ENCODE data around the gene ZMAT1. TPM values are rescaled to one million over a fixed set of nuclear protein-coding genes. Genes with fewer than 3 reads are reported as not detected.
"Not testable (repeated sequence)": the region's sequence is repeated elsewhere in the genome, so short reads cannot be mapped to it uniquely, and the experiment has no call there.

The ZMAT1 gene
- total RNA-seq, result 1 to 10 TPM in 3 of 4 donors, under 1 TPM in 1; 0.71 to 2.3 (median 1.4) TPM
- polyA plus RNA-seq, result 1 to 10 TPM in 1 of 3 donors, under 1 TPM in 2; 0.60 to 1.1 (median 0.90) TPM
- long read RNA-seq, donor 1, result 0 reads
- long read RNA-seq, donor 2, partial matches to known transcripts, result 0 of 2 reads
- long read RNA-seq, donor 2, other reads (novel, unspliced or antisense), result 2 of 2 reads

- intact Hi-C loops (cut with DNase I), result no loop called here
- H3K9me3 ChIP-seq, result no peaks in the 10 kb centered on the region
- H3K27me3 ChIP-seq (ENCODE audit: insufficient read depth in 3 of 3, low read length in 2 of 3), result no peaks in the 10 kb centered on the region
- 0 to 32% (median 1%) methylated on average over 16 to 62 of the region's 74 CpGs for WGBS, 3 donors
- no peaks in the 10 kb centered on the region for H3K4me1 ChIP-seq
- peak within 1 kb of the TSS; percentile 73 for H3K4me3 ChIP-seq
- DNase-seq (peak; percentile 93 to 96), ATAC-seq (peak; percentile 92 to 99 (median 96))
- H3K27ac ChIP-seq, result peak within 1 kb of the TSS; percentile 88
- no peaks in the 10 kb centered on the region for H3K36me3 ChIP-seq (ENCODE audit: insufficient read depth in 1 of 2, low read depth in 1 of 2)
- no peak for TF ChIP-seq CTCF (IDR thresholded peaks at IDR 0.05)
Measured at GRCh38 chrX:101931488-101932248, at the start of gene ZMAT1. Gene ZMAT1 (minus strand): TSS chrX:101932027. CDS start chrX:101932008, 19 bp downstream.

- H3K9me3 ChIP-seq, result peaks cover 9% of the 10 kb centered on the region
- intact Hi-C loops (cut with DNase I), result no loop called here
- no peak for DNase-seq
- H3K36me3 ChIP-seq (ENCODE audit: insufficient read depth in 1 of 2, low read depth in 1 of 2), result no peaks in the 10 kb centered on the region
- TF ChIP-seq CTCF (IDR thresholded peaks at IDR 0.05), result no peak
- H3K4me3 ChIP-seq, result no peak overlapping the region
- H3K27ac ChIP-seq, result no peak overlapping the region
- ATAC-seq, result no peak
- no peaks in the 10 kb centered on the region for H3K4me1 ChIP-seq
- no peaks in the 10 kb centered on the region for H3K27me3 ChIP-seq (ENCODE audit: insufficient read depth in 3 of 3, low read length in 2 of 3)
Measured at GRCh38 chrX:101977106-101977505, 45.3 kb upstream of the ZMAT1 start.

- no peak overlapping the region for H3K27ac ChIP-seq
- intact Hi-C loops (cut with DNase I), result no loop called here
- ATAC-seq (no peak), DNase-seq (no peak)
- no peaks in the 10 kb centered on the region for H3K4me1 ChIP-seq
- no peaks in the 10 kb centered on the region for H3K27me3 ChIP-seq (ENCODE audit: insufficient read depth in 3 of 3, low read length in 2 of 3)
- peaks cover 9% of the 10 kb centered on the region for H3K9me3 ChIP-seq
- no peak overlapping the region for H3K4me3 ChIP-seq
- H3K36me3 ChIP-seq (ENCODE audit: insufficient read depth in 1 of 2, low read depth in 1 of 2), result no peaks in the 10 kb centered on the region
- no peak for TF ChIP-seq CTCF (IDR thresholded peaks at IDR 0.05)
Measured at GRCh38 chrX:101973066-101973465, 41.2 kb upstream of the ZMAT1 start.

GRCh38 chrX:101964923-101965539 is 33.2 kb upstream of the ZMAT1 start:
- 47 to 100% (median 54%) methylated on average over 1 to 2 of the region's 2 CpGs for WGBS, 3 donors
- H3K9me3 ChIP-seq; H3K4me1 ChIP-seq; H3K27me3 ChIP-seq (ENCODE audit: insufficient read depth in 3 of 3, low read length in 2 of 3); H3K36me3 ChIP-seq (ENCODE audit: insufficient read depth in 1 of 2, low read depth in 1 of 2); H3K27ac ChIP-seq; intact Hi-C loops (cut with DNase I); H3K4me3 ChIP-seq; DNase-seq; ATAC-seq: not testable (repeated sequence)

- H3K27ac ChIP-seq, result no peak overlapping the region
- 14 to 22% (median 17%) methylated on average over 1 of the region's 1 CpG for WGBS, 3 donors
- no peaks in the 10 kb centered on the region for H3K9me3 ChIP-seq
- TF ChIP-seq CTCF (IDR thresholded peaks at IDR 0.05), result no peak
- H3K4me3 ChIP-seq, result no peak overlapping the region
- no peaks in the 10 kb centered on the region for H3K4me1 ChIP-seq
- DNase-seq (no peak), ATAC-seq (no peak)
- no peaks in the 10 kb centered on the region for H3K36me3 ChIP-seq (ENCODE audit: insufficient read depth in 1 of 2, low read depth in 1 of 2)
- intact Hi-C loops (cut with DNase I), result no loop called here
- H3K27me3 ChIP-seq (ENCODE audit: insufficient read depth in 3 of 3, low read length in 2 of 3), result peaks cover 0 to 5% (median 0%) of the 10 kb centered on the region in 3 donors
Measured at GRCh38 chrX:101958139-101958538, 26.3 kb upstream of the ZMAT1 start.
